HepG2 (cell line): Measurements from ENCODE around the gene ZMYND8. TPM values are rescaled to one million over a fixed set of nuclear protein-coding genes. Genes with fewer than 3 reads are reported as not detected.
A peak's percentile ranks its signal among the peaks of the same experiment; 100 is the strongest.

Experiments
- AHR ChIP-seq: IDR thresholded peaks from 2 replicates; pipeline ENCODE4 v1.6.1; 2018; ENCODE audit warnings: missing genetic modification reagents, missing compliant biosample characterization
- ATAD3A ChIP-seq: sonication (generic); formaldehyde crosslinking; IDR thresholded peaks from 2 replicates; pipeline ENCODE4 v1.4.0; 2020; ENCODE audit warnings: missing genetic modification reagents
- CBX5 ChIP-seq: sonication (generic); formaldehyde crosslinking; IDR thresholded peaks from 2 replicates; pipeline ENCODE4 v1.4.0; 2020; ENCODE audit warnings: missing genetic modification reagents, borderline replicate concordance
- CC2D1A ChIP-seq: sonication (generic); formaldehyde crosslinking; IDR thresholded peaks from 2 replicates; pipeline ENCODE4 v1.8.1; 2023; ENCODE audit warnings: mild to moderate bottlenecking, missing genetic modification reagents
- CHCHD3 ChIP-seq: sonication (generic); formaldehyde crosslinking; IDR thresholded peaks from 2 replicates; pipeline ENCODE4 v1.8.0; 2022; ENCODE audit warnings: mild to moderate bottlenecking, missing genetic modification reagents, moderate library complexity
- CREBL2 ChIP-seq: sonication (generic); formaldehyde crosslinking; IDR thresholded peaks from 2 replicates; pipeline ENCODE4 v1.8.1; 2023; ENCODE audit warnings: missing genetic modification reagents, mild to moderate bottlenecking, borderline replicate concordance
- GATA4 ChIP-seq: sonication (generic); IDR thresholded peaks from 2 replicates; pipeline ENCODE4 v1.6.1; 2016; ENCODE audit warnings: antibody characterized with exemption, low read depth, borderline replicate concordance
- HNF1B ChIP-seq: sonication (generic); formaldehyde crosslinking; IDR thresholded peaks from 2 replicates; pipeline ENCODE4 v1.5.1; 2020; ENCODE audit warnings: mild to moderate bottlenecking, moderate library complexity, missing genetic modification reagents
- MAFF ChIP-seq: IDR thresholded peaks from 2 replicates; pipeline ENCODE4 v1.6.1; 2011; ENCODE audit warnings: low read depth, low read length, improper control_type of control experiment
- MAFK ChIP-seq, 2 experiments: IDR thresholded peaks in 1 of 2; conservative IDR thresholded peaks in 1 of 2; 2 replicates each; pipeline ENCODE4 v1.6.1; 2011; ENCODE audit warnings: improper control_type of control experiment in 2 of 2, low read length in 2 of 2
- NRL ChIP-seq: sonication (generic); formaldehyde crosslinking; IDR thresholded peaks from 2 replicates; pipeline ENCODE4 v1.5.0; 2020; ENCODE audit warnings: missing genetic modification reagents, mild to moderate bottlenecking, moderate library complexity, borderline replicate concordance
- POLR2A ChIP-seq, 2 experiments: IDR thresholded peaks; 2 replicates each; pipeline ENCODE4 v1.6.1; 2011; ENCODE audit warnings: low read depth in 2 of 2, low read length in 2 of 2, mild to moderate bottlenecking in 1 of 2, moderate library complexity in 1 of 2; ENCODE audit not compliant: insufficient read depth in 1 of 2
- RAD51 ChIP-seq: fragments of 450-650 bp; IDR thresholded peaks from 2 replicates; pipeline ENCODE4 v1.6.1; 2016; ENCODE audit warnings: borderline replicate concordance
- RXRB ChIP-seq: IDR thresholded peaks from 2 replicates; pipeline ENCODE4 v1.6.1; 2016; ENCODE audit warnings: borderline replicate concordance, missing genetic modification reagents, missing compliant biosample characterization
- SOX13 ChIP-seq, 3 experiments: fragments of 450-650 bp in 1 of 3; sonication (generic) in 1 of 3; formaldehyde crosslinking in 1 of 3; IDR thresholded peaks in 2 of 3; conservative IDR thresholded peaks in 1 of 3; 2 replicates each; pipeline versions ENCODE4 v1.5.0 to v1.6.1; 2016 to 2020; ENCODE audit warnings: antibody characterized with exemption in 1 of 3, mild to moderate bottlenecking in 1 of 3, missing compliant biosample characterization in 1 of 3, missing genetic modification reagents in 1 of 3, moderate library complexity in 1 of 3
- SYNCRIP ChIP-seq: fragments of 200-400 bp; formaldehyde crosslinking; IDR thresholded peaks from 2 replicates; pipeline ENCODE4 v1.6.1; 2018; ENCODE audit warnings: mild to moderate bottlenecking, low read depth, low read length; ENCODE audit not compliant: insufficient read depth
- ZBTB33 ChIP-seq: sonication (generic); formaldehyde crosslinking; IDR thresholded peaks from 2 replicates; pipeline ENCODE4 v1.4.0; 2020; ENCODE audit warnings: missing genetic modification reagents
- ZNF138 ChIP-seq: sonication (generic); formaldehyde crosslinking; IDR thresholded peaks from 2 replicates; pipeline ENCODE4 v1.5.0; 2020; ENCODE audit warnings: mild to moderate bottlenecking, low read depth, missing genetic modification reagents
- ZNF18 ChIP-seq: sonication (generic); formaldehyde crosslinking; IDR thresholded peaks from 2 replicates; pipeline ENCODE4 v1.8.0; 2022; ENCODE audit warnings: mild to moderate bottlenecking, missing genetic modification reagents; ENCODE audit not compliant: insufficient replicate concordance
- ZNF20 ChIP-seq: sonication (generic); formaldehyde crosslinking; IDR thresholded peaks from 2 replicates; pipeline ENCODE4 v1.4.0; 2020; ENCODE audit warnings: mild to moderate bottlenecking, moderate library complexity, missing genetic modification reagents
- ZNF205 ChIP-seq: IDR thresholded peaks from 2 replicates; pipeline ENCODE4 v1.6.1; 2018; ENCODE audit warnings: missing biosample characterization, missing genetic modification reagents
- ZUFSP ChIP-seq: sonication (generic); formaldehyde crosslinking; IDR thresholded peaks from 2 replicates; pipeline ENCODE4 v1.9.0; 2021; ENCODE audit warnings: missing genetic modification reagents, mild to moderate bottlenecking, borderline replicate concordance
- polyA plus RNA-seq, 8 experiments: library from polyadenylated mRNA; depleted of rRNA in 3 of 8; stranded (reverse) in 7 of 8; unstranded in 1 of 8; fragments of >200 nt; fragmentation: Illumina TruSeq in 4 of 8; extraction: Trizol in 4 of 8; gene quantifications; 2 replicates each; pipeline versions ENCODE4 v1.2.1 to v1.2.3, GENCODE V29; 2011 to 2016; ENCODE audit warnings: low read depth in 4 of 8, missing spikeins in 1 of 8, mixed read lengths in 1 of 8; ENCODE audit not compliant: insufficient read depth in 1 of 8
- total RNA-seq, 5 experiments: library from RNA; depleted of rRNA; stranded (reverse); fragments of >200 nt; fragmentation: Illumina TruSeq; extraction: Trizol; gene quantifications; 2 replicates each; pipeline ENCODE4 v1.2.3, GENCODE V29; 2016; ENCODE audit warnings: low read depth in 1 of 5

The ZMYND8 gene
- total and polyA plus RNA-seq, 2 of the 13 experiments (the other 11 are each of a cell fraction or from before 2014, with no cell fraction given): 53.9 to 84.7 TPM

- peak; percentile 35; the same call in 1 of the 2 replicates for TF ChIP-seq MAFF
- 0 out of 2 replicates have a peak, but pooled peaks have one; percentile 33 for TF ChIP-seq NRL (CRISPR knock-in tag)
- TF ChIP-seq ZUFSP (CRISPR knock-in tag): no peak
- no peak for TF ChIP-seq GATA4
- TF ChIP-seq CC2D1A (CRISPR knock-in tag): no peak
- no peak for TF ChIP-seq HNF1B (CRISPR knock-in tag)
- TF ChIP-seq AHR: no peak
- TF ChIP-seq CBX5 (CRISPR knock-in tag): no peak
- TF ChIP-seq CREBL2 (CRISPR knock-in tag): no peak
- TF ChIP-seq SYNCRIP: no peak
- TF ChIP-seq ZNF20 (CRISPR knock-in tag): no peak
- no peak for TF ChIP-seq ATAD3A (CRISPR knock-in tag)
- peak; percentile 51 to 52; a peak in 2 of 4 replicates for TF ChIP-seq MAFK (conservative IDR thresholded peaks at IDR 0.05 in 1 of 2, IDR thresholded peaks at IDR 0.05 in 1 of 2; ENCODE audit: low read length in 2 of 2)
- no peak for TF ChIP-seq RXRB (CRISPR knock-in tag)
- no peak for TF ChIP-seq SOX13 (IDR thresholded peaks at IDR 0.05)
- TF ChIP-seq SOX13 (CRISPR knock-in tag; conservative IDR thresholded peaks at IDR 0.05 in 1 of 2, IDR thresholded peaks at IDR 0.05 in 1 of 2): no peak
- TF ChIP-seq ZNF205 (CRISPR knock-in tag): no peak
- no peak for TF ChIP-seq ZNF138
- no peak for TF ChIP-seq RAD51
- 0 out of 4 replicates have a peak, but pooled peaks of 1 of the 2 experiments have one; percentile 20 for TF ChIP-seq POLR2A (IDR thresholded peaks at IDR 0.05; ENCODE audit: insufficient read depth in 1 of 2, low read depth in 2 of 2, low read length in 2 of 2)
- TF ChIP-seq ZBTB33 (CRISPR knock-in tag): peak; percentile 56; the same call in 1 of the 2 replicates
- TF ChIP-seq CHCHD3 (CRISPR knock-in tag): no peak
- no peak for TF ChIP-seq ZNF18 (CRISPR knock-in tag)
These were observed 125.7 kb downstream of the ZMYND8 start (continued) for GRCh38 chr20:47230811-47231256.
